ENCODE data around the gene ASAP2.
"Not testable (repeated sequence)": the region's sequence is repeated elsewhere in the genome, so short reads cannot be mapped to it uniquely, and the experiment has no call there.

The ASAP2 gene

GRCh38 chr2:9256570-9257043 lies 50.0 kb downstream of the ASAP2 start:
- DNase-seq = no peak

GRCh38 chr2:9258501-9258900 lies 51.9 kb downstream of the ASAP2 start:
- no peak for DNase-seq

- DNase-seq = no peak
Observed at GRCh38 chr2:9258953-9259399, 52.4 kb downstream of the ASAP2 start.

GRCh38 chr2:9260464-9260918 lies 53.9 kb downstream of the ASAP2 start:
- no peak for DNase-seq

GRCh38 chr2:9261231-9261883 lies 54.7 kb downstream of the ASAP2 start:
- DNase-seq = no peak

GRCh38 chr2:9262671-9263171 lies 56.1 kb downstream of the ASAP2 start:
- DNase-seq = no peak

GRCh38 chr2:9263428-9263827 lies 56.8 kb downstream of the ASAP2 start:
- no peak for DNase-seq

GRCh38 chr2:9264301-9264700 lies 57.7 kb downstream of the ASAP2 start:
- DNase-seq = no peak

- no peak for DNase-seq
Observed at GRCh38 chr2:9266711-9267110, 60.1 kb downstream of the ASAP2 start.

GRCh38 chr2:9267286-9267685 lies 60.7 kb downstream of the ASAP2 start:
- not testable (repeated sequence) for DNase-seq

- DNase-seq = no peak
Observed at GRCh38 chr2:9268301-9269080, 61.9 kb downstream of the ASAP2 start.

GRCh38 chr2:9269295-9269694 lies 62.7 kb downstream of the ASAP2 start:
- no peak for DNase-seq

- DNase-seq = no peak
Observed at GRCh38 chr2:9269695-9270360, 63.2 kb downstream of the ASAP2 start.

- DNase-seq = no peak
Observed at GRCh38 chr2:9271091-9271490, 64.5 kb downstream of the ASAP2 start.

- DNase-seq = no peak
Observed at GRCh38 chr2:9271691-9272090, 65.1 kb downstream of the ASAP2 start.

- no peak for DNase-seq
Observed at GRCh38 chr2:9273486-9274130, 67.0 kb downstream of the ASAP2 start.

- DNase-seq = no peak
Observed at GRCh38 chr2:9274701-9275343, 68.2 kb downstream of the ASAP2 start.

GRCh38 chr2:9275399-9275798 lies 68.8 kb downstream of the ASAP2 start:
- DNase-seq = no peak

GRCh38 chr2:9276074-9276473 lies 69.5 kb downstream of the ASAP2 start:
- DNase-seq = no peak

GRCh38 chr2:9276901-9277451 lies 70.4 kb downstream of the ASAP2 start:
- no peak for DNase-seq

GRCh38 chr2:9278439-9278838 lies 71.8 kb downstream of the ASAP2 start:
- DNase-seq = no peak

- DNase-seq = no peak
Observed at GRCh38 chr2:9279426-9279825, 72.8 kb downstream of the ASAP2 start.

Measured in activated CD4-positive, alpha-beta T cell treated with anti-CD3 and anti-CD28 coated beads for 48 hours (primary cell).